SK-N-SH treated with all-trans-retinoic acid at 6 μM for 48 hours (cell line): ENCODE measurements around the gene TMTC2.

ENCODE experiments used
- ATAC-seq: fragments of 200-7000 bp; cut with Tn5 transposase; 3 replicates; pipeline ENCODE4 v1.9.1; 2020; ENCODE audit warnings: mild to moderate bottlenecking, moderate library complexity
- ARNTL ChIP-seq: fragments of 450-650 bp; formaldehyde crosslinking; IDR thresholded peaks from 2 replicates; pipeline ENCODE4 v1.5.0; 2020; ENCODE audit warnings: low read depth, mild to moderate bottlenecking, moderate library complexity, borderline replicate concordance
- BACH2 ChIP-seq: fragments of 250-450 bp; sonication (Bioruptor Pico); IDR thresholded peaks from 2 replicates; pipeline ENCODE4 v1.9.0; 2021; ENCODE audit warnings: mild to moderate bottlenecking, borderline replicate concordance
- CSDC2 ChIP-seq: fragments of 250-450 bp; sonication (Bioruptor Pico); IDR thresholded peaks from 2 replicates; pipeline ENCODE4 v1.5.0; 2020; ENCODE audit warnings: mild to moderate bottlenecking, moderate library complexity
- CSRNP3 ChIP-seq: fragments of 250-450 bp; sonication (Bioruptor Pico); IDR thresholded peaks from 2 replicates; pipeline ENCODE4 v1.5.1; 2021; ENCODE audit warnings: mild to moderate bottlenecking, moderate library complexity
- ESRRG ChIP-seq: fragments of 250-450 bp; sonication (Bioruptor Pico); IDR thresholded peaks from 2 replicates; pipeline ENCODE4 v1.6.1; 2021; ENCODE audit warnings: mild to moderate bottlenecking
- GLIS3 ChIP-seq: fragments of 250-450 bp; sonication (Bioruptor Pico); IDR thresholded peaks from 2 replicates; pipeline ENCODE4 v1.5.0; 2020; ENCODE audit warnings: mild to moderate bottlenecking, moderate library complexity
- OSR1 ChIP-seq: fragments of 250-450 bp; sonication (Bioruptor Pico); IDR thresholded peaks from 2 replicates; pipeline ENCODE4 v1.8.0; 2022; ENCODE audit warnings: moderate library complexity, mild to moderate bottlenecking, inconsistent platforms
- PATZ1 ChIP-seq: fragments of 250-450 bp; sonication (Bioruptor Pico); IDR thresholded peaks from 2 replicates; pipeline ENCODE4 v1.8.0; 2020; ENCODE audit warnings: mild to moderate bottlenecking, moderate library complexity, borderline replicate concordance
- POU6F1 ChIP-seq: fragments of 250-450 bp; sonication (Bioruptor Pico); IDR thresholded peaks from 2 replicates; pipeline ENCODE4 v1.8.0; 2021; ENCODE audit warnings: low read depth, mild to moderate bottlenecking, moderate library complexity, borderline replicate concordance
- RARB ChIP-seq: fragments of 250-450 bp; sonication (Bioruptor Pico); IDR thresholded peaks from 2 replicates; pipeline ENCODE4 v1.8.0; 2021; ENCODE audit warnings: mild to moderate bottlenecking, moderate library complexity
- SNAI2 ChIP-seq: fragments of 250-450 bp; sonication (Bioruptor Pico); IDR thresholded peaks from 2 replicates; pipeline ENCODE4 v1.5.0; 2020; ENCODE audit warnings: mild to moderate bottlenecking, moderate library complexity
- TCF4 ChIP-seq: fragments of 250-450 bp; sonication (Bioruptor Pico); IDR thresholded peaks from 2 replicates; pipeline ENCODE4 v1.8.0; 2021; ENCODE audit warnings: mild to moderate bottlenecking, moderate library complexity, borderline replicate concordance
- TOX ChIP-seq: fragments of 250-450 bp; sonication (Bioruptor Pico); IDR thresholded peaks from 2 replicates; pipeline ENCODE4 v1.8.0; 2021; ENCODE audit warnings: mild to moderate bottlenecking, moderate library complexity, borderline replicate concordance
- TSHZ2 ChIP-seq: fragments of 250-450 bp; sonication (Bioruptor Pico); IDR thresholded peaks from 2 replicates; pipeline ENCODE4 v1.5.0; 2020; ENCODE audit warnings: mild to moderate bottlenecking, moderate library complexity
- ZFP3 ChIP-seq: fragments of 250-450 bp; sonication (Bioruptor Pico); IDR thresholded peaks from 2 replicates; pipeline ENCODE4 v1.5.0; 2020; ENCODE audit warnings: mild to moderate bottlenecking, moderate library complexity
- ZFP30 ChIP-seq: fragments of 450-650 bp; formaldehyde crosslinking; IDR thresholded peaks from 2 replicates; pipeline ENCODE4 v1.5.0; 2022; ENCODE audit warnings: mild to moderate bottlenecking, moderate library complexity
- ZNF565 ChIP-seq: fragments of 450-650 bp; formaldehyde crosslinking; conservative IDR thresholded peaks from 2 replicates; pipeline ENCODE4 v1.5.0; 2020; ENCODE audit warnings: low read depth, mild to moderate bottlenecking, moderate library complexity
- ZNF70 ChIP-seq: fragments of 450-650 bp; formaldehyde crosslinking; IDR thresholded peaks from 2 replicates; pipeline ENCODE4 v1.5.0; 2020; ENCODE audit warnings: mild to moderate bottlenecking, moderate library complexity
- ZNF8 ChIP-seq: fragments of 450-650 bp; formaldehyde crosslinking; IDR thresholded peaks from 2 replicates; pipeline ENCODE4 v1.5.0; 2020; ENCODE audit warnings: mild to moderate bottlenecking, moderate library complexity

Gene TMTC2

DNA sequence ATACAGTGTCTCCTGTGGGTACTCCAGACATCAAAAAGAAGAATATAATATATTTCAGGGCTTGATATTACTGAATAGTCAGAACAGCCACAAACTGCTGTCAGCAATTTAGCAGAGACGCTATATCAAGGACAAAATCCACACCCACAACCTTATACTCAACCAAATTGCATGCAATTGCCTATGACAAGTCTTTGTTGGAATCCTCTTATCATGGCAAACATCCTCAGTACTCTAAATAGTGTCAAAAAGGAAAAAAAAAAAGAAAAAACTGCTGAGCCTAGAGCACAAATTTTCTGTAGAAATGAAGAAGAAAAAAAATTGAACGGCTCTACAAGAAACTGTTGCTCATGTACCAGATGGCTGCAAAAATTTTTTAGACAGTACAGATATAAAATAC lies 485.7 kb downstream of the TMTC2 start:
- TF ChIP-seq ESRRG (CRISPR knock-in tag) (no peak), POU6F1 (CRISPR knock-in tag) (no peak), RARB (CRISPR knock-in tag) (no peak), ZFP30 (CRISPR knock-in tag) (no peak), GLIS3 (no peak), SNAI2 (CRISPR knock-in tag) (no peak), BACH2 (CRISPR knock-in tag) (no peak), ZFP3 (no peak), ZNF565 (CRISPR knock-in tag) (no peak), TOX (CRISPR knock-in tag) (no peak), PATZ1 (CRISPR knock-in tag) (no peak), ZNF70 (CRISPR knock-in tag) (no peak), CSDC2 (CRISPR knock-in tag) (no peak)
- ATAC-seq, result no peak

- no peak for TF ChIP-seq SNAI2 (CRISPR knock-in tag)
- TF ChIP-seq ZNF8 (CRISPR knock-in tag), result no peak
- TF ChIP-seq PATZ1 (CRISPR knock-in tag), result no peak
- TF ChIP-seq TSHZ2 (CRISPR knock-in tag), result no peak
- no peak for TF ChIP-seq ARNTL (CRISPR knock-in tag)
- no peak for TF ChIP-seq CSRNP3 (CRISPR knock-in tag)
- TF ChIP-seq OSR1 (CRISPR knock-in tag), result no peak
- TF ChIP-seq ESRRG (CRISPR knock-in tag), result no peak
- no peak for TF ChIP-seq TCF4 (CRISPR knock-in tag)
- no peak for TF ChIP-seq CSDC2 (CRISPR knock-in tag)
- no peak for TF ChIP-seq GLIS3
- TF ChIP-seq POU6F1 (CRISPR knock-in tag), result no peak
- TF ChIP-seq ZFP3, result no peak
- TF ChIP-seq RARB (CRISPR knock-in tag), result no peak
- no peak for TF ChIP-seq ZNF70 (CRISPR knock-in tag)
- no peak for TF ChIP-seq BACH2 (CRISPR knock-in tag)
- no peak for TF ChIP-seq TOX (CRISPR knock-in tag)
- ATAC-seq, result no peak
Measured at GRCh38 chr12:83172866-83173649, 486.4 kb downstream of the TMTC2 start.
